IMR-90 (cell line): ENCODE results near the gene MS4A10. TPM values are rescaled to one million over a fixed set of nuclear protein-coding genes. Genes with fewer than 3 reads are reported as not detected.

Experiments used
- ATAC-seq: fragments of 200-7000 bp; cut with Tn5 transposase; 2 replicates; pipeline ENCODE4 v1.9.1; 2020; ENCODE audit warnings: low read depth, mild to moderate bottlenecking, moderate library complexity
- BruUV-seq: library from RNA; stranded (reverse); fragments of 400-500 nt; replicated peaks from 2 replicates; lab custom pipeline; 2021; lab: Mats Ljungman, UMichigan
- CTCF ChIA-PET: fragments of 300-600 bp; formaldehyde crosslinking; extraction: SDS; loops from one replicate; lab custom pipeline; 2021; ENCODE audit warnings: antibody characterized with exemption; lab: Yijun Ruan, JAX
- POLR2A ChIA-PET: fragments of 300-600 bp; sonication (Branson Sonifier 250); formaldehyde crosslinking; loops from one replicate; lab custom pipeline; 2022; ENCODE audit warnings: antibody characterized with exemption; ENCODE audit not compliant: unreplicated experiment; lab: Charles Lee
- DNase-seq: peaks from one replicate; pipeline ENCODE4 v3.0.0; 2013
- H2AFZ ChIP-seq: replicated peaks from 2 replicates; pipeline ENCODE3; 2013; ENCODE audit warnings: low read length, mild to moderate bottlenecking; ENCODE audit not compliant: poor library complexity
- H2AK5ac ChIP-seq: 2 replicates; pipeline ENCODE4 v1.6.1; 2013; ENCODE audit warnings: low read depth, low read length, inconsistent platforms
- H2AK9ac ChIP-seq: replicated peaks from 2 replicates; pipeline ENCODE3; 2013; ENCODE audit warnings: mild to moderate bottlenecking, low read depth, low read length, moderate library complexity; ENCODE audit not compliant: poor library complexity
- H2BK120ac ChIP-seq: 2 replicates; pipeline ENCODE4 v1.6.1; 2013; ENCODE audit warnings: low read depth, low read length, inconsistent platforms
- H2BK15ac ChIP-seq: 3 replicates; pipeline ENCODE4 v1.6.1; 2013; ENCODE audit warnings: low read depth, low read length, inconsistent platforms
- H2BK20ac ChIP-seq: 2 replicates; pipeline ENCODE4 v1.6.1; 2013; ENCODE audit warnings: low read depth, mild to moderate bottlenecking, inconsistent platforms, low read length, moderate library complexity
- H2BK5ac ChIP-seq: 2 replicates; pipeline ENCODE4 v1.6.1; 2013; ENCODE audit warnings: mild to moderate bottlenecking, low read depth, low read length, inconsistent platforms; ENCODE audit not compliant: poor library complexity, severe bottlenecking
- H3K14ac ChIP-seq: replicated peaks from 2 replicates; pipeline ENCODE4 v1.6.1; 2013; ENCODE audit warnings: low read depth, low read length, inconsistent platforms
- H3K18ac ChIP-seq: 2 replicates; pipeline ENCODE4 v1.6.1; 2013; ENCODE audit warnings: low read depth, low read length, control low read depth
- H3K23ac ChIP-seq: 2 replicates; pipeline ENCODE4 v1.6.1; 2013; ENCODE audit warnings: low read depth, low read length, inconsistent platforms
- H3K27ac ChIP-seq: 2 replicates; pipeline ENCODE4 v1.5.1; 2013; ENCODE audit warnings: mild to moderate bottlenecking, control low read depth, low read length; ENCODE audit not compliant: insufficient read depth
- H3K27me3 ChIP-seq: 2 replicates; pipeline ENCODE4 v1.6.1; 2013; ENCODE audit warnings: low read length; ENCODE audit not compliant: control insufficient read depth, insufficient read depth
- H3K36me3 ChIP-seq: 2 replicates; pipeline ENCODE4 v1.6.1; 2013; ENCODE audit warnings: low read length, mixed read lengths; ENCODE audit not compliant: control insufficient read depth, insufficient read depth
- H3K4ac ChIP-seq: 2 replicates; pipeline ENCODE4 v1.6.1; 2013; ENCODE audit warnings: low read depth, low read length, inconsistent platforms
- H3K4me1 ChIP-seq: 2 replicates; pipeline ENCODE4 v1.6.1; 2013; ENCODE audit warnings: low read length, mixed read lengths; ENCODE audit not compliant: control insufficient read depth, insufficient read depth
- H3K4me2 ChIP-seq: 2 replicates; pipeline ENCODE4 v1.6.1; 2013; ENCODE audit warnings: low read depth, mild to moderate bottlenecking, control low read depth, low read length, moderate library complexity
- H3K4me3 ChIP-seq: 2 replicates; pipeline ENCODE4 v1.5.1; 2013; ENCODE audit warnings: low read depth, mild to moderate bottlenecking, control low read depth, low read length, moderate library complexity; ENCODE audit not compliant: insufficient read depth
- H3K56ac ChIP-seq: 2 replicates; pipeline ENCODE4 v1.6.1; 2013; ENCODE audit warnings: low read length, inconsistent platforms; ENCODE audit not compliant: insufficient read depth; ENCODE audit errors: extremely low read depth
- H3K79me1 ChIP-seq, 2 experiments: 2 replicates each; pipeline ENCODE4 v1.6.1; 2013; ENCODE audit warnings: low read length in 2 of 2, inconsistent platforms in 1 of 2, low read depth in 1 of 2
- H3K9ac ChIP-seq: 2 replicates; pipeline ENCODE4 v1.6.1; 2013; ENCODE audit warnings: low read depth, low read length, control low read depth
- H3K9me1 ChIP-seq: 2 replicates; pipeline ENCODE4 v1.6.1; 2013; ENCODE audit warnings: low read length, inconsistent platforms; ENCODE audit not compliant: insufficient read depth
- H3K9me3 ChIP-seq: 2 replicates; pipeline ENCODE4 v1.6.1; 2013; ENCODE audit warnings: low read length; ENCODE audit not compliant: control insufficient read depth, insufficient read depth
- H4K20me1 ChIP-seq: 2 replicates; pipeline ENCODE4 v1.6.1; 2013; ENCODE audit warnings: low read length, inconsistent platforms; ENCODE audit not compliant: insufficient read depth
- H4K5ac ChIP-seq: 2 replicates; pipeline ENCODE4 v1.6.1; 2013; ENCODE audit warnings: mild to moderate bottlenecking, low read depth, low read length, control low read depth
- H4K8ac ChIP-seq, 2 experiments: 2 replicates each; pipeline ENCODE4 v1.6.1; 2013; ENCODE audit warnings: low read depth in 2 of 2, low read length in 2 of 2, control low read depth in 1 of 2, inconsistent platforms in 1 of 2
- H4K91ac ChIP-seq: 2 replicates; pipeline ENCODE4 v1.6.1; 2013; ENCODE audit warnings: low read depth, low read length, inconsistent platforms; ENCODE audit not compliant: insufficient read depth
- CHD1 ChIP-seq: IDR thresholded peaks from 2 replicates; pipeline ENCODE4 v1.6.1; 2012; ENCODE audit warnings: low read depth, low read length, improper control_type of control experiment
- FOS ChIP-seq: fragments of 150-350 bp; IDR thresholded peaks from 2 replicates; pipeline ENCODE4 v1.6.1; 2016; ENCODE audit warnings: low read depth, low read length
- MAFK ChIP-seq: IDR thresholded peaks from 2 replicates; pipeline ENCODE4 v1.6.1; 2012; ENCODE audit warnings: low read depth, low read length, improper control_type of control experiment
- MAZ ChIP-seq: IDR thresholded peaks from 2 replicates; pipeline ENCODE4 v1.6.1; 2012; ENCODE audit warnings: low read depth, mild to moderate bottlenecking, low read length, improper control_type of control experiment, moderate library complexity, borderline replicate concordance
- NFE2L2 ChIP-seq: fragments of 150-350 bp; IDR thresholded peaks from 2 replicates; pipeline ENCODE4 v1.6.1; 2016; ENCODE audit warnings: low read depth, mild to moderate bottlenecking, low read length
- POLR2A ChIP-seq: IDR thresholded peaks from 2 replicates; pipeline ENCODE4 v1.6.1; 2012; ENCODE audit warnings: mild to moderate bottlenecking, low read depth, low read length
- RAD21 ChIP-seq: IDR thresholded peaks from 2 replicates; pipeline ENCODE4 v1.6.1; 2012; ENCODE audit warnings: low read length, improper control_type of control experiment
- RCOR1 ChIP-seq: IDR thresholded peaks from 2 replicates; pipeline ENCODE4 v1.6.1; 2012; ENCODE audit warnings: mild to moderate bottlenecking, low read length, improper control_type of control experiment; ENCODE audit not compliant: insufficient replicate concordance
- RFX5 ChIP-seq: IDR thresholded peaks from 2 replicates; pipeline ENCODE4 v1.8.0; 2012; ENCODE audit warnings: low read depth, mild to moderate bottlenecking, low read length, moderate library complexity
- SMC3 ChIP-seq: fragments of 150-350 bp; IDR thresholded peaks from 2 replicates; pipeline ENCODE4 v1.6.1; 2016; ENCODE audit warnings: low read depth, mild to moderate bottlenecking, antibody characterized with exemption, low read length, moderate library complexity
- WGBS, 2 experiments: methylation state at CpG; one replicate each; pipeline versions ENCODE4 v1.1.5 to v1.1.7; 2013; ENCODE audit warnings: missing lambda C conversion rate in 2 of 2; ENCODE audit not compliant: insufficient read length in 1 of 2; ENCODE audit errors: extremely low coverage in 2 of 2; 5-methylcytosine and 5-hydroxymethylcytosine counted together
- dilution Hi-C: fragments of 300-500 bp; cut with HindIII; formaldehyde crosslinking; loops from one replicate; pipeline ENCODE4 v1.14.3; 2018; ENCODE audit warnings: low sequenced_read_pairs; ENCODE audit not compliant: unreplicated experiment
- in situ Hi-C: fragments of 300-500 bp; cut with MboI; formaldehyde crosslinking; loops from 3 replicates; pipeline ENCODE4 v1.14.3; 2019; ENCODE audit warnings: low sequenced_read_pairs, inconsistent platforms, mixed read lengths
- intact Hi-C: fragments of 100-400 bp; cut with micrococcal nuclease; formaldehyde crosslinking; loops from 2 replicates; pipeline ENCODE4 v1.10.0; 2022
- polyA plus RNA-seq, 3 experiments: library from polyadenylated mRNA; depleted of rRNA; stranded (reverse); fragments of >200 nt; gene quantifications; 2 replicates each; pipeline ENCODE4 v1.2.3, GENCODE V29; 2012; ENCODE audit warnings: low replicate concordance in 1 of 3
- total RNA-seq: library from RNA; depleted of rRNA; stranded (reverse); fragments of >200 nt; gene quantifications from 2 replicates; pipeline ENCODE4 v1.2.3, GENCODE V29; 2012
- TF ChIP-seq, protein P1 (sequence below): conservative IDR thresholded peaks from 2 replicates; pipeline ENCODE4 v1.5.1; 2012; ENCODE audit warnings: mild to moderate bottlenecking, low read depth, low read length, improper control_type of control experiment
- TF ChIP-seq, protein P2 (sequence below): fragments of 150-350 bp; IDR thresholded peaks from 2 replicates; pipeline ENCODE4 v1.6.1; 2016; ENCODE audit warnings: low read depth, mild to moderate bottlenecking, low read length, moderate library complexity, borderline replicate concordance

Gene MS4A10
- total and polyA plus RNA-seq, 2 of the 4 experiments (the other 2 are of a cell fraction): not detected

DNA sequence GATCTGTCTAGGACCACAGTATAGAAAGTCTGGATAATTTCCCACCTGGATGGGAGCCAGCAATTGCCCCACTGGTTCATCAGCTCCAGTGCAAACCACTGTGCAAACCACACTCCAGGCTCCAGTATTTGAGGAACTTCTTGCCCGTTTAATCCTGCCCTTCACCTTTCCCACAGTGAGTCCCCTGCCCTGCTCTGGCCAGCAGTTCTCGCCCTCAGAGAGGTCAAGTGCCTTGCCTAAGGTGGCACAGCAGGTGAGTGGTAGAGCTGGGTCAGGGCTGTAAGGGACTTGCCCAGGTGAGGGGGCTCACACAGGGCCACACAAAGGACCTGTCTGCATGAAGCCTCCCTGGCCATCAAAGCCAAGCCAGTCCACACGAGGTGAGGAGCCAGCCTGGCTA lies 24.1 kb downstream of the MS4A10 start:
- dilution Hi-C loops: no loop called here
- no peaks in the 10 kb centered on the region for H3K36me3 ChIP-seq
- H2AFZ ChIP-seq: no peak overlapping the region
- H3K4me2 ChIP-seq: no peak overlapping the region
- no peak overlapping the region for H2BK20ac ChIP-seq
- no peaks in the 10 kb centered on the region for H3K79me1 ChIP-seq
- CTCF ChIA-PET: no interaction called here
- ATAC-seq (no peak), DNase-seq (no peak)
- H3K27ac ChIP-seq: no peak overlapping the region
- TF ChIP-seq NFE2L2 (no peak), RCOR1 (no peak), POLR2A (no peak), SMC3 (no peak), CHD1 (no peak), MAZ (no peak), RFX5 (no peak), RAD21 (no peak), MAFK (no peak), FOS (no peak)
- TF ChIP-seq, protein P1, sequence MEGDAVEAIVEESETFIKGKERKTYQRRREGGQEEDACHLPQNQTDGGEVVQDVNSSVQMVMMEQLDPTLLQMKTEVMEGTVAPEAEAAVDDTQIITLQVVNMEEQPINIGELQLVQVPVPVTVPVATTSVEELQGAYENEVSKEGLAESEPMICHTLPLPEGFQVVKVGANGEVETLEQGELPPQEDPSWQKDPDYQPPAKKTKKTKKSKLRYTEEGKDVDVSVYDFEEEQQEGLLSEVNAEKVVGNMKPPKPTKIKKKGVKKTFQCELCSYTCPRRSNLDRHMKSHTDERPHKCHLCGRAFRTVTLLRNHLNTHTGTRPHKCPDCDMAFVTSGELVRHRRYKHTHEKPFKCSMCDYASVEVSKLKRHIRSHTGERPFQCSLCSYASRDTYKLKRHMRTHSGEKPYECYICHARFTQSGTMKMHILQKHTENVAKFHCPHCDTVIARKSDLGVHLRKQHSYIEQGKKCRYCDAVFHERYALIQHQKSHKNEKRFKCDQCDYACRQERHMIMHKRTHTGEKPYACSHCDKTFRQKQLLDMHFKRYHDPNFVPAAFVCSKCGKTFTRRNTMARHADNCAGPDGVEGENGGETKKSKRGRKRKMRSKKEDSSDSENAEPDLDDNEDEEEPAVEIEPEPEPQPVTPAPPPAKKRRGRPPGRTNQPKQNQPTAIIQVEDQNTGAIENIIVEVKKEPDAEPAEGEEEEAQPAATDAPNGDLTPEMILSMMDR: no peak
- TF ChIP-seq, protein P2, sequence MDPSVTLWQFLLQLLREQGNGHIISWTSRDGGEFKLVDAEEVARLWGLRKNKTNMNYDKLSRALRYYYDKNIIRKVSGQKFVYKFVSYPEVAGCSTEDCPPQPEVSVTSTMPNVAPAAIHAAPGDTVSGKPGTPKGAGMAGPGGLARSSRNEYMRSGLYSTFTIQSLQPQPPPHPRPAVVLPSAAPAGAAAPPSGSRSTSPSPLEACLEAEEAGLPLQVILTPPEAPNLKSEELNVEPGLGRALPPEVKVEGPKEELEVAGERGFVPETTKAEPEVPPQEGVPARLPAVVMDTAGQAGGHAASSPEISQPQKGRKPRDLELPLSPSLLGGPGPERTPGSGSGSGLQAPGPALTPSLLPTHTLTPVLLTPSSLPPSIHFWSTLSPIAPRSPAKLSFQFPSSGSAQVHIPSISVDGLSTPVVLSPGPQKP: no peak
- H2AK5ac ChIP-seq: no peak overlapping the region
- H4K5ac ChIP-seq: no peak overlapping the region
- POLR2A ChIA-PET: no interaction called here
- H3K4ac ChIP-seq: no peak overlapping the region
- H3K27me3 ChIP-seq: peaks cover 16% of the 10 kb centered on the region
- H4K8ac ChIP-seq: no peak overlapping the region
- no peak overlapping the region for H2AK9ac ChIP-seq
- H2BK15ac ChIP-seq: no peak overlapping the region
- H3K56ac ChIP-seq: no peak overlapping the region
- H3K4me3 ChIP-seq: no peak overlapping the region
- in situ Hi-C loops: no loop called here
- no peak overlapping the region for H4K91ac ChIP-seq
- WGBS, 2 experiments: no CpG with 5 or more reads among the region's 3 CpGs
- no peak overlapping the region for H3K18ac ChIP-seq
- no peak overlapping the region for H3K14ac ChIP-seq
- no peak overlapping the region for H3K9ac ChIP-seq
- H3K9me1 ChIP-seq: no peaks in the 10 kb centered on the region
- H3K23ac ChIP-seq: no peak overlapping the region
- H3K9me3 ChIP-seq: no peaks in the 10 kb centered on the region
- no peak overlapping the region for H2BK120ac ChIP-seq
- H2BK5ac ChIP-seq: no peak overlapping the region
- H4K20me1 ChIP-seq: no peaks in the 10 kb centered on the region
- no peaks in the 10 kb centered on the region for H3K4me1 ChIP-seq
- intact Hi-C loops: no loop called here
- BruUV-seq: no TSS peak
